HG02970 (cell line): Measurements from ENCODE around the gene PGGHG.

ENCODE experiments used
- ATAC-seq: cut with Tn5 transposase; IDR thresholded peaks from one replicate; pipeline ENCODE4 v1.9.1; 2021; ENCODE audit warnings: mild to moderate bottlenecking, moderate library complexity, moderate number of reproducible peaks; ENCODE audit not compliant: unreplicated experiment, low FRiP score

PGGHG gene

DNA sequence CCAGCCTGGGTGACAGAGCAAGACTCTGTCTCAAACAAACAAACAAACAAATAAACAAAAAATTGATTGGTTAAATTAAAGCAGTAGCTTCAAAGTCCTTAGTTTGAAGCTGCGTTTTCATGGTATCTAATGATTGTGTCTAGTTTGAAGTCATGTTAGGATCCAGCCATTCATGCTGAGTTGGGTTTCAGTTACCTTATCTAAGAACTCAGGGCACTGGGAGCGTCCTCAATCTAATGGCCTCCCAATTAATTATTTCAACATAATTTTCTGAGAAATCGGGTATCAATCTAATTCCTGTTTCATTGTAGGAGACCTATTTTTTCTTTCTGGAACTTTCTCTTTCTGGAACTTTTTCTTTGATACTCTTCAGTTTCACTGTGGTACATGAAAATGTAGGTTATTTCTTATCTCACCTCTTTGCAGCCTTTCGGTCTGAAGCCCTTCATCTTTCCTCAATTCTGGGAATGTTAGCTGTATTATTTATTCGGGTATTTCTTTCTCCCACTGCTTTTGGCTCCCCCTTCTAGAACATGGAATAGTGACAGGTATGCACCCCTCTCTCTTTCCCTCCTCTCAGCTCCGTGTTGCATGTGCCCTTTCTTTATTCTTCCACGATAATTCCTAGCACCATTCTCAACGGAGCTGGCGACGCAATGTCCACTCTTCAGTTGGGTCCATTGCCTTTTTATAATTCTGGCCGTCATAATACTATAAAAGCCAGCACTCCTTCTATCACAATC lies 56.1 kb downstream of the PGGHG start:
- no peak for ATAC-seq
